Spleen (tissue), 7 donors: ENCODE results near the gene BRINP3.

Experiments
- POLR2A ChIP-seq, 3 donors: fragments of 450-650 bp; IDR thresholded peaks; one replicate each; pipeline ENCODE4 v1.5.1; 2017; ENCODE audit warnings: antibody characterized with exemption in 3 of 3, mild to moderate bottlenecking in 1 of 3
- POLR2AphosphoS5 ChIP-seq, 3 donors: sonication (generic); formaldehyde crosslinking; IDR thresholded peaks; one replicate each; pipeline ENCODE4 v1.5.1; 2017; ENCODE audit warnings: antibody characterized with exemption in 3 of 3
- TF ChIP-seq, protein P1 (sequence below), 11 experiments: fragments of 200-600 bp in 7 of 11; fragments of 450-650 bp in 4 of 11; sonication (generic) in 4 of 11; IDR thresholded peaks in 8 of 11; conservative IDR thresholded peaks in 3 of 11; 1 replicate in 7 of 11; 2 replicates in 4 of 11; pipeline versions ENCODE4 v1.4.0 to v1.8.0; 2016 to 2021; ENCODE audit warnings: antibody characterized with exemption in 11 of 11, inconsistent platforms in 4 of 11, mild to moderate bottlenecking in 1 of 11
- donor health status: DM: no; HTN: no; CAD: no; lungs with moderate emphysema.
- donor health status: DM: no; HTN: no; CAD: no.
- donor health status: DM: no; HTN: no; CAD: no.

GRCh38 chr1:190327271-190327670 lies 150.4 kb downstream of the BRINP3 start:
- TF ChIP-seq, protein P1, sequence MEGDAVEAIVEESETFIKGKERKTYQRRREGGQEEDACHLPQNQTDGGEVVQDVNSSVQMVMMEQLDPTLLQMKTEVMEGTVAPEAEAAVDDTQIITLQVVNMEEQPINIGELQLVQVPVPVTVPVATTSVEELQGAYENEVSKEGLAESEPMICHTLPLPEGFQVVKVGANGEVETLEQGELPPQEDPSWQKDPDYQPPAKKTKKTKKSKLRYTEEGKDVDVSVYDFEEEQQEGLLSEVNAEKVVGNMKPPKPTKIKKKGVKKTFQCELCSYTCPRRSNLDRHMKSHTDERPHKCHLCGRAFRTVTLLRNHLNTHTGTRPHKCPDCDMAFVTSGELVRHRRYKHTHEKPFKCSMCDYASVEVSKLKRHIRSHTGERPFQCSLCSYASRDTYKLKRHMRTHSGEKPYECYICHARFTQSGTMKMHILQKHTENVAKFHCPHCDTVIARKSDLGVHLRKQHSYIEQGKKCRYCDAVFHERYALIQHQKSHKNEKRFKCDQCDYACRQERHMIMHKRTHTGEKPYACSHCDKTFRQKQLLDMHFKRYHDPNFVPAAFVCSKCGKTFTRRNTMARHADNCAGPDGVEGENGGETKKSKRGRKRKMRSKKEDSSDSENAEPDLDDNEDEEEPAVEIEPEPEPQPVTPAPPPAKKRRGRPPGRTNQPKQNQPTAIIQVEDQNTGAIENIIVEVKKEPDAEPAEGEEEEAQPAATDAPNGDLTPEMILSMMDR (IDR thresholded peaks at IDR 0.05 in 8 of 11, conservative IDR thresholded peaks at IDR 0.05 in 3 of 11): no peak
- TF ChIP-seq POLR2A (IDR thresholded peaks at IDR 0.05): no peak
- TF ChIP-seq POLR2AphosphoS5 (IDR thresholded peaks at IDR 0.05): no peak
